NOMO-1 treated with DMSO at 0.1 percent for 48 hours (cell line): ENCODE results near the gene HAL.

Experiments used
- DNase-seq: peaks from one replicate; lab custom pipeline; 2025; ENCODE audit not compliant: unreplicated experiment; lab: John Stamatoyannopoulos, UW

The HAL gene

DNA sequence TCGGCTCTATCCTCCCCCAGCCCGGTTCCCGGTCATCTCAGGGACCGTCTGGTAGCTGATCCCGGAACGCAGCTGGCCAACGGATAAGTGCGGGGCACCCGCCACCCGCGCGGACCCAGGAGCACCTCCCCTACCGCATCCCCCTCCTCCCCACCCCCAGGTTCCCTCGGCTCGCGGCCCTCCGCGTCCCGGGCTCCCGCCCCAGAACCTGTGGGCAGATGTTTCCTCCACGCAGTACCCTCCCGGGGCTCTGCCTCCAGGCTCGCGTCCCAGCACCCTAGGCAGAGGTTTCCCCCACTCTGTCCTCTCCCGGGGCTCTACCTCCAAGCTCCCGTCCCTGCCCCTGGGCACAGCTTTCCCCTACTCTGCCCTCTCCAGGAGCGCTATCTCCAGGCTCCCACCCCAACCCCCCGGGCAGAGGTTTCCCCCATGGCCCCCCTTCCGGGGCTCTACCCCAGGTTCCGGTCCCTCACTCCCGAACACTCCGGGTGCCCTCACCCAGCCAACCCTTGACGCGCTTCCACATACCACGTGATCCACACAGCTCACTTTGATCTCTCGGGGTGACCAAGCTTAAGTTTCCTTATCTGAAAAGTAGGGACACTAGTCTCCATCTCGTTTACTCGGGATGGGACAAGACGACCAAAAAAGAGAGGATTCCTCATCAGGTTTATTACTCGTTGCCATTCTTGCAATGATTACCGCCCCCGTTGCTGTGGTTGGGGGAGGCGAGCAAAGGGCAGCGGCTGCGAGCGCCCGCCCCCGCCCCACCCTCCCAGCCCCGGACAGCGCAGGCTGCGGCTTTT lies 53.4 kb downstream of the HAL start, which contains the start of gene CCDC38:
CCDC38 (minus strand) TSS at position 91 of the 806 bp plus-strand sequence. CDS start 6,105 bp downstream, outside the sequence.
- peak; percentile 67 for DNase-seq

GRCh38 chr12:95942101-95942523 lies 54.0 kb downstream of the HAL start:
- no peak for DNase-seq

DNA sequence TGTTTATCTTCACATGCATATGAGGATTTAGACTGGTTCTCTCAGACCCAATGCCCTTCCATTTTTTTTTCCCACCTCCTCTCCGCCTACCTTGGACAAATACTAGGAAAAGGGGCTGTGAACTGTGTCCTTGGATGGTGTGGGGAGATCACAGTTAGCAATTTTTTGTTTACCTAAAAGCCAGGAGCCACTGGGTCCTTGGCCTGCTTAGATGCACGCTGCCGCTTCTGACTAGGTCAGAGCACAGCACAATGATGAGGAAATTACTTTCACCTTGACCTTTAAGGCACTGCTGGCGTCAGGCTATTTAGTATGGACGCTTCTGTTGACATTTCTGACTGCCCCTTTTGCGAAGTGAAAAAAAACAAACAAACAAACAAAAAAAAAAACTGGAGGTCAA lies 55.6 kb downstream of the HAL start:
- no peak for DNase-seq
